Fibroblast of the aortic adventitia (primary cell): ENCODE data around the gene IL7R. TPM values are rescaled to one million over a fixed set of nuclear protein-coding genes. Genes with fewer than 3 reads are reported as not detected.

ENCODE experiments used
- DNase-seq: peaks from one replicate; pipeline ENCODE4 v3.0.0-alpha.2; 2010; ENCODE audit warnings: low read depth
- H3K4me3 ChIP-seq: 2 replicates; pipeline ENCODE4 v1.5.1; 2011; ENCODE audit warnings: low read depth, mild to moderate bottlenecking, control low read depth, low read length, moderate library complexity
- total RNA-seq: library from RNA; depleted of rRNA; stranded (reverse); fragments of >200 nt; gene quantifications from 2 replicates; pipeline ENCODE4 v1.2.3, GENCODE V29; 2012; ENCODE audit warnings: low replicate concordance
- TF ChIP-seq, protein P1 (sequence below): IDR thresholded peaks from 2 replicates; pipeline ENCODE4 v1.5.1; 2011; ENCODE audit warnings: mild to moderate bottlenecking, low read length, control low read depth, inconsistent platforms; ENCODE audit not compliant: insufficient read depth

The IL7R gene
- total RNA-seq, 1 donor = 0.90 TPM

GRCh38 chr5:35826554-35826953 lies 30.1 kb upstream of the IL7R start:
- no peak for DNase-seq
- no peak overlapping the region for H3K4me3 ChIP-seq
- TF ChIP-seq, protein P1, sequence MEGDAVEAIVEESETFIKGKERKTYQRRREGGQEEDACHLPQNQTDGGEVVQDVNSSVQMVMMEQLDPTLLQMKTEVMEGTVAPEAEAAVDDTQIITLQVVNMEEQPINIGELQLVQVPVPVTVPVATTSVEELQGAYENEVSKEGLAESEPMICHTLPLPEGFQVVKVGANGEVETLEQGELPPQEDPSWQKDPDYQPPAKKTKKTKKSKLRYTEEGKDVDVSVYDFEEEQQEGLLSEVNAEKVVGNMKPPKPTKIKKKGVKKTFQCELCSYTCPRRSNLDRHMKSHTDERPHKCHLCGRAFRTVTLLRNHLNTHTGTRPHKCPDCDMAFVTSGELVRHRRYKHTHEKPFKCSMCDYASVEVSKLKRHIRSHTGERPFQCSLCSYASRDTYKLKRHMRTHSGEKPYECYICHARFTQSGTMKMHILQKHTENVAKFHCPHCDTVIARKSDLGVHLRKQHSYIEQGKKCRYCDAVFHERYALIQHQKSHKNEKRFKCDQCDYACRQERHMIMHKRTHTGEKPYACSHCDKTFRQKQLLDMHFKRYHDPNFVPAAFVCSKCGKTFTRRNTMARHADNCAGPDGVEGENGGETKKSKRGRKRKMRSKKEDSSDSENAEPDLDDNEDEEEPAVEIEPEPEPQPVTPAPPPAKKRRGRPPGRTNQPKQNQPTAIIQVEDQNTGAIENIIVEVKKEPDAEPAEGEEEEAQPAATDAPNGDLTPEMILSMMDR = no peak

DNA sequence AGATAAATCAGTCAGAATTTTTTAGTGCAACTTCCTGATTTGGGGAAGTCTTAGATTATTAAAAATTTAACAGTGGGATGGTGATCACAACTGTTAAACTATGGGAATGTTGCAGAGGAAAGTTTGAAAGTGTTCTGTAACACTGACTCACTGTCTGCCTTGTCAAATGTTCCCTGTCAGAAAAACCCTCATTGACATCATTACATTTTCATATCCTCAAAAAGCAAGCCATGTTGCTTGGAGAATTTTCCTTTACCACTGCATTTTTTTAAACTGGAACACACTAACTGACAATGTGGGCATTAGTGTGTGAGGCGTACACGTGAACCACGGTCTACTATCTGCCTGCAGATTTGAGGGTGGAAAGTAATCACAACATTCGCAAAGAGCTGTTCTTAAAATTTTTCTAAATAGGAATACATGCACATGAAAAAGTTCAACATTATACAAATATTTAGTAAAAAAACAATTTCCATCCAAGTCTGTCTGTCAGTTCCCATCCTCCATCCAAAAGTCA lies 28.6 kb upstream of the IL7R start:
- DNase-seq = no peak
- TF ChIP-seq, protein P1 = no peak
- H3K4me3 ChIP-seq = no peak overlapping the region

GRCh38 chr5:35830587-35830986 lies 26.1 kb upstream of the IL7R start:
- DNase-seq = no peak
- H3K4me3 ChIP-seq = no peak overlapping the region
- TF ChIP-seq, protein P1 = no peak

- no peak overlapping the region for H3K4me3 ChIP-seq
- no peak for DNase-seq
- TF ChIP-seq, protein P1 = no peak
Observed at GRCh38 chr5:35832762-35833161, 23.9 kb upstream of the IL7R start.

DNA sequence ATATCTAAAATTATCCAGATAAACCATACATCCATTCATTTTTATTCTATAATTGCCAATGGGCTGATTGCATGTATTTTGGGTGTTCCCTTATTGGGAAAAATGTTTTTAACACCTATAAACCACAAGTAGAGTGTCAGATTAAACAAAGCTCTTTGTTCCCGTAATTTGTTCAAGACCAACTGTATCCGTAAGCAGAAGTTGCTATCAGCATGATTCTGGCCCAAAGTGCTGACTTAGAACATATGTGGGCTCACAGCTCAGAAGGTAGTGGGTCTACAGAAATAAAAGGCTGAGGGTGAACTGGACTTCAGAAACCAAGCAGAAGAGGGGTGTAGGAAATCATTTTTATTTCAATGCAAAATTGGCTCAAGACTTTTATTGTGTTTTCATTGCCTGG lies 23.5 kb upstream of the IL7R start:
- no peak for DNase-seq

DNA sequence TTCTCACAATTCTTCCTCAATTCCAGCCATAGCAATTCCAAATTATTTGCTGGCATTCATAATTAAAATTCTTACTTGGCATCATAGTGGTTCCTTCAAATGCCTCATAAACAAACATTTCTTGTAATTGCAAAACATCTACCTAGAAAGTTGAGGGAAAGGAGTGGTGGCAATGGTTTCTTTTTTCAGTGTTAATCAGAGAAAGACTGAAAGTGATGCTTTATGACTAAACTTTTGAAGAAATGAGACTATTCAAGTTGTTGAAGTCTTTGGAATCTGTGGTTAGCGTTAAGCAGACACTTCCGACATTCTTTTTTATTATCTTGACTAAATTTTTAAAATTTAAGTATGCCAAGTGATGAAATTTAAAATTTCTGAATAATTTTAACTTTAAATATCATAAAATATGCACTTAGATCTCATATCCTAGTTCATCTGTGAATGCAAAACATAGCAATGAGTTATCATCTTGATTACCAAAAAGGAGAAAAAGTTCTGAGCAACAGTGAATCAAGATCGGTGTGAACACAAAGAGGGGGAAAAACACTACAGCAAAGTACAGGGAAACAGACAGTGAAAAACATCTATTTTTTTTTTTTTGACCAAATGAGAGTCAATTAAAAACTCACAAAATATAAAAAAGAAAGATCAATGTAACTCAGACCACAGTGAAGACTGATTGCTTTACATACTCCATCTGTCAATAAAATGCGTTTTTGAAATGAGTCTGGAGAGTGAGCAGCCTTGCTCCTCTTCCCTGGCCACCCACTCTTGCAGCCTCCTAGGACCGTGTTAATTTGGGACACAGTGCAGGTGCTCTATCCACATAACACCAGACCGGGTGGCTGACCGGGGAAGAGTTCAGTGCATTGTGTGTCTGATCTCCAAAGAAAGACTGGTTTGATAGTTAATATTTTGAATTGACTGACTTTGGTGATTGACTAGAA lies 20.6 kb upstream of the IL7R start:
- H3K4me3 ChIP-seq = no peak overlapping the region
- DNase-seq = no peak

More for the DNA sequence above, 23.5 kb upstream of the IL7R start:
- H3K4me3 ChIP-seq = no peak overlapping the region
- TF ChIP-seq, protein P1 = no peak

More for the DNA sequence above, 20.6 kb upstream of the IL7R start:
- TF ChIP-seq, protein P1 = no peak
